GM19395 (cell line): ENCODE data around the gene ADAMTSL5.

Experiments
- ATAC-seq: cut with Tn5 transposase; IDR thresholded peaks from one replicate; pipeline ENCODE4 v1.9.1; 2021; ENCODE audit warnings: mild to moderate bottlenecking, moderate library complexity; ENCODE audit not compliant: unreplicated experiment

Gene ADAMTSL5

DNA sequence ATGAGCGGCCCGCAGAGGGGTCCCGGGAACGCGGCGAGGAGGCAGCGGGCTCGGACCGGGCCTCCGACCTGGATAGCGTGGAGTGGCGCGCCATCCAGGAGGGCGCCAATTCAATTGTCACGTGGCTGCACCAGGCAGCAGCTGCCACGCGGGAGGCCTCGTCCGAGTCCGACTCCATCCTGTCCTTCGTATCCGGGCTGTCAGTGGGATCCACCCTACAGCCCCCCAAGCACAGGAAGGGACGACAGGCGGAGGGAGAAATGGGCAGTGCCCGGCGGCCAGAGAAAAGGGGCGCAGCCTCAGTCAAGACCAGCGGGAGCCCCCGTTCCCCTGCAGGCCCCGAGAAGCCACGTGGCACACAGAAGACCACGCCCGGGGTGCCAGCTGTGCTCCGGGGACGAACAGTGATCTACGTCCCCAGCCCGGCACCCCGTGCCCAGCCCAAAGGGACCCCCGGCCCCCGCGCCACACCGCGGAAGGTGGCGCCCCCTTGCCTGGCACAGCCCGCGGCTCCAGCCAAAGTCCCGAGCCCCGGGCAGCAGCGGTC lies 44.5 kb downstream of the ADAMTSL5 start:
- no peak for ATAC-seq

DNA sequence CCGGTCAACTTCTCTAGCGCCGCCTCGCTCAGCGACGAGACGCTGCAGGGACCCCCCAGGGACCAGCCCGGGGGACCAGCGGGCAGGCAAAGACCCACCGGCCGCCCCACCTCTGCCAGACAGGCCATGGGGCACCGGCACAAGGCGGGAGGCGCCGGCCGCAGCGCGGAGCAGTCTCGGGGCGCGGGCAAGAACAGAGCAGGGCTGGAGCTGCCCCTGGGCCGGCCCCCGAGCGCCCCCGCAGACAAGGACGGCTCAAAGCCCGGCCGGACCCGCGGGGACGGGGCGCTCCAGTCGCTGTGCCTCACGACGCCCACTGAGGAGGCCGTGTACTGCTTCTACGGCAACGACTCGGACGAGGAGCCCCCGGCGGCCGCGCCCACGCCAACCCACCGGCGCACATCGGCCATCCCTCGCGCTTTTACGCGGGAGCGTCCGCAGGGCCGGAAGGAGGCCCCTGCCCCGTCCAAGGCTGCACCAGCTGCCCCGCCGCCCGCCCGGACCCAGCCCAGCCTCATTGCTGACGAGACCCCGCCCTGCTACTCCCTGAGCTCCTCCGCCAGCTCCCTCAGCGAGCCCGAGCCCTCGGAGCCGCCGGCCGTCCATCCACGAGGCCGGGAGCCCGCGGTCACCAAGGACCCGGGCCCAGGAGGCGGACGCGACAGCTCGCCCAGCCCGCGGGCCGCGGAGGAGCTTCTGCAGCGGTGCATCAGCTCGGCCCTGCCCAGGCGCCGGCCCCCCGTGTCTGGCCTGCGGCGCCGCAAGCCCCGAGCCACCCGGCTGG lies 45.1 kb downstream of the ADAMTSL5 start:
- ATAC-seq, result no peak

- ATAC-seq, result no peak
Measured at GRCh38 chr19:1467215-1467489, 45.7 kb downstream of the ADAMTSL5 start.

DNA sequence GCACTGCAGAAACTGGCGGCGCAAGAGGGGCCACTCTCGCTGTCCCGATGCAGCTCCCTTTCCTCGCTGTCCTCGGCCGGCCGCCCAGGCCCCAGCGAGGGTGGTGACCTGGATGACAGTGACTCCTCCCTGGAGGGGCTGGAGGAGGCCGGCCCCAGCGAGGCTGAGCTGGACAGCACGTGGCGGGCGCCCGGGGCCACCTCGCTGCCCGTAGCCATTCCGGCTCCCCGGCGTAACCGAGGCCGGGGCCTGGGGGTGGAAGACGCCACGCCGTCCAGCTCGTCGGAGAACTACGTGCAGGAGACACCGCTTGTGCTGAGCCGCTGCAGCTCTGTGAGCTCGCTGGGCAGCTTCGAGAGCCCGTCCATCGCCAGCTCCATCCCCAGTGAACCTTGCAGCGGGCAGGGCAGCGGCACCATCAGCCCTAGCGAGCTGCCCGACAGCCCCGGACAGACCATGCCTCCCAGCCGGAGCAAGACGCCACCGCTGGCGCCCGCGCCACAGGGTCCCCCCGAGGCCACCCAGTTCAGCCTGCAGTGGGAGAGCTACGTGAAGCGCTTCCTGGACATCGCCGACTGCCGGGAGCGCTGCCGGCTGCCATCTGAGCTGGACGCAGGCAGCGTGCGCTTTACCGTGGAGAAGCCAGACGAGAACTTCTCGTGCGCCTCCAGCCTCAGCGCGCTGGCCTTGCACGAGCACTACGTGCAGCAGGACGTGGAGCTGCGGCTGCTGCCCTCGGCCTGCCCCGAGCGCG lies 46.2 kb downstream of the ADAMTSL5 start:
- no peak for ATAC-seq

GRCh38 chr19:1466018-1466460 lies 46.8 kb downstream of the ADAMTSL5 start:
- no peak for ATAC-seq

GRCh38 chr19:1465191-1466016 lies 47.4 kb downstream of the ADAMTSL5 start:
- no peak for ATAC-seq

DNA sequence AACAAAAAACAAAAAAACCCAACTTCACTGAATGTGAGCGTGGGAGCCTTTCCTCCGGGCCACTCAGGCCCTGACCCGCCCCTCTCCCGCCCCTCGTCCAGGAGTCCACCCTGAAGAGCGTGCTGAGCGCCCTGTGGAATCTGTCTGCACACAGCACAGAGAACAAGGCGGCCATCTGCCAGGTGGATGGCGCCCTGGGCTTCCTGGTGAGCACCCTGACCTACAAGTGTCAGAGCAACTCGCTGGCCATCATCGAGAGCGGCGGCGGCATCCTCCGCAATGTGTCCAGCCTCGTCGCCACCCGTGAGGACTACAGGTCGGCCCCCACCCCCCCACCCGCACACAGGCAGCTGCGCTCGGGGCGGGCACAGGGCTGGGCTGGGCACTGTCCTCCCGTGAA lies 51.0 kb downstream of the ADAMTSL5 start:
- no peak for ATAC-seq

GRCh38 chr19:1460033-1460995 lies 52.5 kb downstream of the ADAMTSL5 start:
- ATAC-seq, result no peak

DNA sequence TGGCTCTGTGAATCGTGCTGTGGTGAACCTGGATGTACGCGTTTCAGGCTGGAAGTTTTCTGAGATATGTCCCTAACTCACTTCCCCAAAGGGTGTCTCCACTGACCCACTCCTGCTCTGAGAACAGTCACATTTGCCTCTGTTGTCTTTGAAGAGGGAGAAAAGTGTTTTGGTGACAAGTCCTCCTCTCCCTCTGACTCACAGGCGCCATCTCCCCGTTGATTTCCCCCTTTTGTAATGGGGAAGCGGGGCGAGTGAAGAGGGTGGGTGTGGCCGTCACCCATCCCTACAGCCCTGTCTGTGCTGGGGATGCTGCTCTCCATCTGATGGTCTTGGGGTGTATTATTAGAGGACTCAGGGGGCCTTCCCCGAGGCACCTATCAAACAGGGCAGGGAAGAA lies 53.3 kb downstream of the ADAMTSL5 start:
- ATAC-seq, result no peak

- ATAC-seq, result no peak
Measured at GRCh38 chr19:1457892-1458291, 54.9 kb downstream of the ADAMTSL5 start.

- ATAC-seq, result no peak
Measured at GRCh38 chr19:1457031-1457739, 55.6 kb downstream of the ADAMTSL5 start.

GRCh38 chr19:1456121-1456900 lies 56.5 kb downstream of the ADAMTSL5 start:
- ATAC-seq, result no peak

GRCh38 chr19:1455336-1456120 lies 57.3 kb downstream of the ADAMTSL5 start:
- no peak for ATAC-seq
